HEK293 (cell line): ENCODE results near the gene OBSL1.

Experiments
- CTCF ChIA-PET: fragments of 350-600 bp; formaldehyde crosslinking; extraction: SDS; loops from one replicate; lab custom pipeline; 2021; ENCODE audit warnings: antibody characterized with exemption; lab: Yijun Ruan, JAX
- POLR2A ChIA-PET: fragments of 300-600 bp; formaldehyde crosslinking; extraction: SDS; loops from one replicate; lab custom pipeline; 2020; ENCODE audit warnings: antibody characterized with exemption, inconsistent platforms; lab: Yijun Ruan, JAX
- H3K27ac ChIP-seq: fragments of 200-500 bp; sonication (Bioruptor generic); 2 replicates; pipeline ENCODE4 v1.5.1; 2014; ENCODE audit warnings: low read depth, low read length, control low read depth, inconsistent platforms; ENCODE audit errors: extremely low read depth
- H3K36me3 ChIP-seq, 2 experiments: fragments of 200-500 bp in 1 of 2; sonication (Bioruptor generic) in 1 of 2; 1 replicate in 1 of 2; 2 replicates in 1 of 2; pipeline ENCODE4 v1.5.1; 2014 to 2017; ENCODE audit warnings: inconsistent platforms in 2 of 2, low read length in 2 of 2; ENCODE audit not compliant: control insufficient read depth in 2 of 2, insufficient read depth in 1 of 2
- H3K4me1 ChIP-seq: fragments of 200-500 bp; sonication (Bioruptor generic); 2 replicates; pipeline ENCODE4 v1.5.1; 2014; ENCODE audit warnings: mild to moderate bottlenecking, low read length, inconsistent platforms; ENCODE audit not compliant: control insufficient read depth, insufficient read depth
- H3K4me3 ChIP-seq: 2 replicates; pipeline ENCODE4 v1.5.1; 2011; ENCODE audit warnings: low read depth, mild to moderate bottlenecking, control low read depth, low read length, moderate library complexity
- H3K9me3 ChIP-seq: fragments of 200-500 bp; sonication (Bioruptor generic); 2 replicates; pipeline ENCODE4 v1.5.1; 2014; ENCODE audit warnings: low read depth, low read length, inconsistent platforms; ENCODE audit not compliant: control insufficient read depth, insufficient read depth
- HOXC10 ChIP-seq: sonication (generic); formaldehyde crosslinking; IDR thresholded peaks from 2 replicates; pipeline ENCODE4 v1.8.1; 2023; ENCODE audit warnings: mild to moderate bottlenecking, missing genetic modification reagents
- KLF16 ChIP-seq: fragments of 450-650 bp; formaldehyde crosslinking; IDR thresholded peaks from 2 replicates; pipeline ENCODE4 v1.5.1; 2017; ENCODE audit warnings: missing biosample characterization, missing genetic modification characterization
- KLF7 ChIP-seq: fragments of 450-650 bp; formaldehyde crosslinking; IDR thresholded peaks from 2 replicates; pipeline ENCODE4 v1.5.1; 2016; ENCODE audit warnings: missing biosample characterization, missing genetic modification characterization, borderline replicate concordance
- OSR2 ChIP-seq: fragments of 450-650 bp; formaldehyde crosslinking; IDR thresholded peaks from 2 replicates; pipeline ENCODE4 v1.5.1; 2016; ENCODE audit warnings: missing biosample characterization, missing genetic modification characterization
- SCRT2 ChIP-seq: fragments of 450-650 bp; formaldehyde crosslinking; IDR thresholded peaks from 2 replicates; pipeline ENCODE4 v1.5.1; 2016; ENCODE audit warnings: missing biosample characterization, missing genetic modification characterization
- ZBTB20 ChIP-seq: fragments of 450-650 bp; formaldehyde crosslinking; IDR thresholded peaks from 2 replicates; pipeline ENCODE4 v1.5.1; 2016; ENCODE audit warnings: missing biosample characterization, missing genetic modification characterization
- ZFP41 ChIP-seq: fragments of 450-650 bp; formaldehyde crosslinking; IDR thresholded peaks from 2 replicates; pipeline ENCODE4 v1.5.1; 2016; ENCODE audit warnings: missing biosample characterization, missing genetic modification characterization, borderline replicate concordance
- ZNF146 ChIP-seq: fragments of 450-650 bp; formaldehyde crosslinking; IDR thresholded peaks from 2 replicates; pipeline ENCODE4 v1.5.1; 2016; ENCODE audit warnings: missing biosample characterization, missing genetic modification characterization
- ZNF19 ChIP-seq: fragments of 450-650 bp; formaldehyde crosslinking; IDR thresholded peaks from 2 replicates; pipeline ENCODE4; 2016; ENCODE audit warnings: missing biosample characterization, missing genetic modification characterization, low read depth
- ZNF2 ChIP-seq: fragments of 450-650 bp; formaldehyde crosslinking; IDR thresholded peaks from 2 replicates; pipeline ENCODE4 v1.5.1; 2016; ENCODE audit warnings: missing biosample characterization, missing genetic modification characterization
- ZNF211 ChIP-seq: fragments of 450-650 bp; formaldehyde crosslinking; IDR thresholded peaks from 2 replicates; pipeline ENCODE4 v1.5.1; 2016; ENCODE audit warnings: low read depth, missing biosample characterization, missing genetic modification characterization
- ZNF426 ChIP-seq: fragments of 450-650 bp; formaldehyde crosslinking; IDR thresholded peaks from 2 replicates; pipeline ENCODE4 v1.5.1; 2017; ENCODE audit warnings: missing biosample characterization, missing genetic modification characterization, mild to moderate bottlenecking, inconsistent platforms, moderate library complexity
- ZNF48 ChIP-seq: fragments of 450-650 bp; formaldehyde crosslinking; IDR thresholded peaks from 2 replicates; pipeline ENCODE4 v1.5.1; 2016; ENCODE audit warnings: missing biosample characterization, missing genetic modification characterization
- ZNF544 ChIP-seq: fragments of 450-650 bp; formaldehyde crosslinking; IDR thresholded peaks from 2 replicates; pipeline ENCODE4 v1.5.0; 2017; ENCODE audit warnings: missing biosample characterization, missing genetic modification characterization
- ZNF600 ChIP-seq: fragments of 450-650 bp; formaldehyde crosslinking; IDR thresholded peaks from 2 replicates; pipeline ENCODE4 v1.5.1; 2016; ENCODE audit warnings: missing biosample characterization, missing genetic modification characterization
- ZNF621 ChIP-seq: fragments of 450-650 bp; formaldehyde crosslinking; IDR thresholded peaks from 2 replicates; pipeline ENCODE4 v1.5.1; 2017; ENCODE audit warnings: missing biosample characterization, missing genetic modification characterization
- ZNF629 ChIP-seq: fragments of 450-650 bp; formaldehyde crosslinking; IDR thresholded peaks from 2 replicates; pipeline ENCODE4 v1.5.1; 2017; ENCODE audit warnings: missing biosample characterization, missing genetic modification characterization
- ZNF792 ChIP-seq: fragments of 450-650 bp; formaldehyde crosslinking; IDR thresholded peaks from 2 replicates; pipeline ENCODE4 v1.5.1; 2016; ENCODE audit warnings: missing biosample characterization, missing genetic modification characterization
- ZNF830 ChIP-seq: fragments of 450-650 bp; IDR thresholded peaks from 2 replicates; pipeline ENCODE4 v1.5.0; 2018; ENCODE audit warnings: missing biosample characterization, missing genetic modification characterization, low read depth, mild to moderate bottlenecking, moderate library complexity
- TF ChIP-seq, protein P1 (sequence below): fragments of 450-650 bp; formaldehyde crosslinking; IDR thresholded peaks from 2 replicates; pipeline ENCODE4 v1.5.1; 2017; ENCODE audit warnings: missing biosample characterization, missing genetic modification characterization
- TF ChIP-seq, protein P2 (sequence below): fragments of 450-650 bp; formaldehyde crosslinking; IDR thresholded peaks from 2 replicates; pipeline ENCODE4 v1.5.1; 2016; ENCODE audit warnings: missing biosample characterization, missing genetic modification characterization
- TF ChIP-seq, protein P3 (sequence below): fragments of 450-650 bp; formaldehyde crosslinking; optimal IDR thresholded peaks from 2 replicates; pipeline ENCODE3; 2016; ENCODE audit warnings: missing biosample characterization, mild to moderate bottlenecking, missing genetic modification characterization
- TF ChIP-seq, protein P4 (sequence below): fragments of 450-650 bp; formaldehyde crosslinking; IDR thresholded peaks from 2 replicates; pipeline ENCODE4 v1.5.0; 2017; ENCODE audit warnings: missing biosample characterization, missing genetic modification characterization, borderline replicate concordance
- TF ChIP-seq, protein P5 (sequence below): fragments of 450-650 bp; IDR thresholded peaks from 2 replicates; pipeline ENCODE4 v1.5.1; 2018; ENCODE audit warnings: missing biosample characterization, missing genetic modification characterization
- TF ChIP-seq, protein P6 (sequence below): fragments of 450-650 bp; formaldehyde crosslinking; IDR thresholded peaks from 2 replicates; pipeline ENCODE4 v1.5.1; 2017; ENCODE audit warnings: missing biosample characterization, missing genetic modification characterization

The OBSL1 gene

DNA sequence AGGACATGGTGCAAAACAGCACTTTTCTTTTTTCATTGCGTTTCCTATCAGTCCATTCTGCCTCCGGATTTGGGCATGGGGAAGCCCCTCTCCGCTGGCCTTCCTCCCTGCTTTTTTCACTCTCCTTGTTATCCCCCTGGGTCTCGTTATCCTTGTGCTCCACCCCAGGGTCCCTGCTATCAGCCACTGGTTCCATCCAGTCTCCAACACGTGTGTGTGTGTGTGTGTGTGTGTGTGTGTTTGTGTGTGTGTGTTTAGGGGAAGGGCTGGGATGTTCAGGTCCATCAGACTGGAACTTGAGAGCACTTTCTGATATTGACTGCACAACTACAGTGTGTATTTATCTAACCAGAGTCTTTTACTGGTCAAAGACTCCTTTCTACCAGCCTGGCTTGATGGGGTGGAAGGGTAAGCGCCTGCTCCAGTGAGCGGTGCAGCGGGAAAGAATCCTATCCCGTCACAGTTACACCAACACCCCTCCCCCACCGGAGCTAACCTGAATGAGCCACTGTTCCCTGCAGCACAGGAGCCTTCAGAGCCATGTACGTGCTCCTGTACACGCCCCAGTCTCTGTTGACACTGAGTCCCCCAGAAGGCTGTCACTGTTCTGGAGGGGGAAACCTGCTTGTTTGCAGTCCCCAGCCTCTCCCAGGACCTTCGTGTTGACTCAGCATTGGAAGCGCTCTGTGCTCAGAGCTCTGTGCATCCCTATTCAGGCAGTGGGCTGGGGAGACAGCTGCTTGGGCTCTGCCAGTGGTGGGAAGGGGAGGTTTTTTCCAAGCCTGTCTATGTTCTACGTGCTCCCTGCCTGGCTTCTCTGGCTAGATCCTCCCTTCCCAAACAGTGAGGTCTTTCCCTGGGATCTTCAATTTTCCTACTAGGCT is 5.4 kb upstream of the OBSL1 start (continued):
- TF ChIP-seq ZNF19 (tag by site-specific recombination) = no peak
- TF ChIP-seq OSR2 = peak; percentile 63
- peak; percentile 49; the same call in 1 of the 2 replicates for TF ChIP-seq ZNF629
- TF ChIP-seq ZBTB20 (tag by site-specific recombination) = 0 out of 2 replicates have a peak, but pooled peaks have one; percentile 17
- TF ChIP-seq ZNF48 (tag by site-specific recombination) = no peak
- no peak for TF ChIP-seq ZNF211 (tag by site-specific recombination)
- TF ChIP-seq, protein P1, sequence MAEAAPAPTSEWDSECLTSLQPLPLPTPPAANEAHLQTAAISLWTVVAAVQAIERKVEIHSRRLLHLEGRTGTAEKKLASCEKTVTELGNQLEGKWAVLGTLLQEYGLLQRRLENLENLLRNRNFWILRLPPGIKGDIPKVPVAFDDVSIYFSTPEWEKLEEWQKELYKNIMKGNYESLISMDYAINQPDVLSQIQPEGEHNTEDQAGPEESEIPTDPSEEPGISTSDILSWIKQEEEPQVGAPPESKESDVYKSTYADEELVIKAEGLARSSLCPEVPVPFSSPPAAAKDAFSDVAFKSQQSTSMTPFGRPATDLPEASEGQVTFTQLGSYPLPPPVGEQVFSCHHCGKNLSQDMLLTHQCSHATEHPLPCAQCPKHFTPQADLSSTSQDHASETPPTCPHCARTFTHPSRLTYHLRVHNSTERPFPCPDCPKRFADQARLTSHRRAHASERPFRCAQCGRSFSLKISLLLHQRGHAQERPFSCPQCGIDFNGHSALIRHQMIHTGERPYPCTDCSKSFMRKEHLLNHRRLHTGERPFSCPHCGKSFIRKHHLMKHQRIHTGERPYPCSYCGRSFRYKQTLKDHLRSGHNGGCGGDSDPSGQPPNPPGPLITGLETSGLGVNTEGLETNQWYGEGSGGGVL (tag by site-specific recombination) = peak; percentile 90
- peak; percentile 80 for TF ChIP-seq ZNF600 (tag by site-specific recombination)
- peak; percentile 48 for TF ChIP-seq ZNF2 (tag by site-specific recombination)

DNA sequence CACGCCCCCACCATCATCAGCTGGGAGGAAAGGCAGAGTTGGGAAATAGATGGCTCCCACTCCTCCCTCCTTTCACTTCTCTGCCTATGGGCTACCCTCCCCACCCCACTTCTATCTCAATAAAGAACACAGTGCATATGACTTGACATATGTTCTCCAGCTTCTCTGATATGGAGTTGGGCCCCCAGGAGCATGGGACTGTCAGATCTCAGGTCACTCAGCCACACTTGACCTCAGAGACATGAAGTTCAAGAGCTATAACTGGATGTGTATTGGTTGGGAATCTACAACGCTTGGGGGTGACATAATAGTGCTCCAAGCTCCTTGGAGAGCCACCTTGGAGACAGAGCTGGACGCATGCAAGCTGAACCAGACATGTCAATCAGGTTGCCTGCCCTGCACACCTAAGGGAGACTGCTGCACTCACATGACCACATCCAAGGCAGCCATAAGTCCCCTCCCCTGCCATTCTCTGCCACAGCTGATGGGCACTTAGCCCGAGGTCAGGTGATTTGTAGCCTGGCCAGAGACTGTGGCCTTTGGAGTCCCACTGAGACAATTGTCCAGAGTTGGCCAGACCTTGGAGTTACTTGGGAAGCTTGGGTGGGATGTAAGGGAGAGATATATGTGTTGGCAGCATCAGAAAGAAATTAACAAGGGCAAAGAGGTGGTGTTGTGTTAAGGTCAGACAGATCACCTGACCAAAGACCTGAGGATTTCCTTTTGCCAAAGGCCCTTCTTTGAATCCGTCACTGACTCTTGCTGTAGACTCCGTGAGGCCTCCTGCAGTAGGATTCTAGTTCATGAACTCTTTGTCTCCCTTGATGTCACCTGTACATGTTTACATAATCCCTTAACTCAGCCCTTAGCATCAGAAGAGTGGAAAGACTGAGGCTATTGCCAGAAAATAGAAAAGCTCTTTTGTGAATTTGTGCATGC is 4.5 kb upstream of the OBSL1 start:
- H3K4me1 ChIP-seq = peaks cover 7% of the 10 kb centered on the region
- ChIA-PET CTCF (interaction anchor here (0.5 to 1.3 kb wide), 3 partner anchors 15 to 865 kb away, joined by 4 to 8 read pairs (median 4); no protein-coding TSS in a partner anchor), POLR2A (interaction anchor here (1.0 kb wide), 2 partner anchors 13 to 21 kb away, joined by 4 read pairs; no protein-coding TSS in a partner anchor)
- no peaks in the 10 kb centered on the region for H3K9me3 ChIP-seq
- H3K27ac ChIP-seq = no peak overlapping the region
- H3K36me3 ChIP-seq = no peaks in the 10 kb centered on the region
- H3K4me3 ChIP-seq = no peak overlapping the region
- TF ChIP-seq SCRT2 (no peak), ZNF544 (tag by site-specific recombination) (no peak), HOXC10 (no peak), KLF7 (no peak), KLF16 (tag by site-specific recombination) (no peak), ZFP41 (no peak), ZNF830 (tag by site-specific recombination) (no peak), ZNF426 (tag by site-specific recombination) (no peak), ZNF621 (no peak), ZNF146 (tag by site-specific recombination) (no peak), ZNF792 (no peak)
- TF ChIP-seq, protein P2, sequence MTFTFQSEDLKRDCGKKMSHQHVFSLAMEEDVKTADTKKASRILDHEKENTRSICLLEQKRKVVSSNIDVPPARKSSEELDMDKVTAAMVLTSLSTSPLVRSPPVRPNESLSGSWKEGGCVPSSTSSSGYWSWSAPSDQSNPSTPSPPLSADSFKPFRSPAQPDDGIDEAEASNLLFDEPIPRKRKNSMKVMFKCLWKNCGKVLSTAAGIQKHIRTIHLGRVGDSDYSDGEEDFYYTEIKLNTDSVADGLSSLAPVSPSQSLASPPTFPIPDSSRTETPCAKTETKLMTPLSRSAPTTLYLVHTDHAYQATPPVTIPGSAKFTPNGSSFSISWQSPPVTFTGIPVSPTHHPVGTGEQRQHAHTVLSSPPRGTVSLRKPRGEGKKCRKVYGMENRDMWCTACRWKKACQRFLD (tag by site-specific recombination) = no peak
- TF ChIP-seq, protein P3, sequence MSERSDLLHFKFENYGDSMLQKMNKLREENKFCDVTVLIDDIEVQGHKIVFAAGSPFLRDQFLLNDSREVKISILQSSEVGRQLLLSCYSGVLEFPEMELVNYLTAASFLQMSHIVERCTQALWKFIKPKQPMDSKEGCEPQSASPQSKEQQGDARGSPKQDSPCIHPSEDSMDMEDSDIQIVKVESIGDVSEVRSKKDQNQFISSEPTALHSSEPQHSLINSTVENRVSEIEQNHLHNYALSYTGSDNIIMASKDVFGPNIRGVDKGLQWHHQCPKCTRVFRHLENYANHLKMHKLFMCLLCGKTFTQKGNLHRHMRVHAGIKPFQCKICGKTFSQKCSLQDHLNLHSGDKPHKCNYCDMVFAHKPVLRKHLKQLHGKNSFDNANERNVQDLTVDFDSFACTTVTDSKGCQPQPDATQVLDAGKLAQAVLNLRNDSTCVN (tag by site-specific recombination) = no peak
- TF ChIP-seq, protein P4, sequence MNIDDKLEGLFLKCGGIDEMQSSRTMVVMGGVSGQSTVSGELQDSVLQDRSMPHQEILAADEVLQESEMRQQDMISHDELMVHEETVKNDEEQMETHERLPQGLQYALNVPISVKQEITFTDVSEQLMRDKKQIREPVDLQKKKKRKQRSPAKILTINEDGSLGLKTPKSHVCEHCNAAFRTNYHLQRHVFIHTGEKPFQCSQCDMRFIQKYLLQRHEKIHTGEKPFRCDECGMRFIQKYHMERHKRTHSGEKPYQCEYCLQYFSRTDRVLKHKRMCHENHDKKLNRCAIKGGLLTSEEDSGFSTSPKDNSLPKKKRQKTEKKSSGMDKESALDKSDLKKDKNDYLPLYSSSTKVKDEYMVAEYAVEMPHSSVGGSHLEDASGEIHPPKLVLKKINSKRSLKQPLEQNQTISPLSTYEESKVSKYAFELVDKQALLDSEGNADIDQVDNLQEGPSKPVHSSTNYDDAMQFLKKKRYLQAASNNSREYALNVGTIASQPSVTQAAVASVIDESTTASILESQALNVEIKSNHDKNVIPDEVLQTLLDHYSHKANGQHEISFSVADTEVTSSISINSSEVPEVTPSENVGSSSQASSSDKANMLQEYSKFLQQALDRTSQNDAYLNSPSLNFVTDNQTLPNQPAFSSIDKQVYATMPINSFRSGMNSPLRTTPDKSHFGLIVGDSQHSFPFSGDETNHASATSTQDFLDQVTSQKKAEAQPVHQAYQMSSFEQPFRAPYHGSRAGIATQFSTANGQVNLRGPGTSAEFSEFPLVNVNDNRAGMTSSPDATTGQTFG (tag by site-specific recombination) = no peak
- TF ChIP-seq, protein P5, sequence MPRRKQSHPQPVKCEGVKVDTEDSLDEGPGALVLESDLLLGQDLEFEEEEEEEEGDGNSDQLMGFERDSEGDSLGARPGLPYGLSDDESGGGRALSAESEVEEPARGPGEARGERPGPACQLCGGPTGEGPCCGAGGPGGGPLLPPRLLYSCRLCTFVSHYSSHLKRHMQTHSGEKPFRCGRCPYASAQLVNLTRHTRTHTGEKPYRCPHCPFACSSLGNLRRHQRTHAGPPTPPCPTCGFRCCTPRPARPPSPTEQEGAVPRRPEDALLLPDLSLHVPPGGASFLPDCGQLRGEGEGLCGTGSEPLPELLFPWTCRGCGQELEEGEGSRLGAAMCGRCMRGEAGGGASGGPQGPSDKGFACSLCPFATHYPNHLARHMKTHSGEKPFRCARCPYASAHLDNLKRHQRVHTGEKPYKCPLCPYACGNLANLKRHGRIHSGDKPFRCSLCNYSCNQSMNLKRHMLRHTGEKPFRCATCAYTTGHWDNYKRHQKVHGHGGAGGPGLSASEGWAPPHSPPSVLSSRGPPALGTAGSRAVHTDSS (tag by site-specific recombination) = no peak
- TF ChIP-seq, protein P6, sequence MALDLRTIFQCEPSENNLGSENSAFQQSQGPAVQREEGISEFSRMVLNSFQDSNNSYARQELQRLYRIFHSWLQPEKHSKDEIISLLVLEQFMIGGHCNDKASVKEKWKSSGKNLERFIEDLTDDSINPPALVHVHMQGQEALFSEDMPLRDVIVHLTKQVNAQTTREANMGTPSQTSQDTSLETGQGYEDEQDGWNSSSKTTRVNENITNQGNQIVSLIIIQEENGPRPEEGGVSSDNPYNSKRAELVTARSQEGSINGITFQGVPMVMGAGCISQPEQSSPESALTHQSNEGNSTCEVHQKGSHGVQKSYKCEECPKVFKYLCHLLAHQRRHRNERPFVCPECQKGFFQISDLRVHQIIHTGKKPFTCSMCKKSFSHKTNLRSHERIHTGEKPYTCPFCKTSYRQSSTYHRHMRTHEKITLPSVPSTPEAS (tag by site-specific recombination) = no peak
